Tibial nerve (tissue), 4 donors: ENCODE measurements around the gene ZNF521.

Experiments used
- EP300 ChIP-seq, 2 donors: sonication (generic); formaldehyde crosslinking; IDR thresholded peaks; one replicate each; pipeline ENCODE4 v1.6.1; 2017; ENCODE audit warnings: antibody characterized with exemption in 2 of 2, mild to moderate bottlenecking in 1 of 2
- POLR2A ChIP-seq, 2 donors: fragments of 450-650 bp; IDR thresholded peaks; one replicate each; pipeline ENCODE4 v1.6.1; 2017; ENCODE audit warnings: antibody characterized with exemption in 2 of 2, mild to moderate bottlenecking in 2 of 2, moderate library complexity in 2 of 2
- TF ChIP-seq, protein P1 (sequence below), 5 experiments: fragments of 200-600 bp in 3 of 5; fragments of 450-650 bp in 2 of 5; sonication (generic) in 3 of 5; IDR thresholded peaks; one replicate each; pipeline ENCODE4 v1.5.1; 2016 to 2019; ENCODE audit warnings: antibody characterized with exemption in 5 of 5, mild to moderate bottlenecking in 3 of 5, moderate library complexity in 2 of 5

DNA sequence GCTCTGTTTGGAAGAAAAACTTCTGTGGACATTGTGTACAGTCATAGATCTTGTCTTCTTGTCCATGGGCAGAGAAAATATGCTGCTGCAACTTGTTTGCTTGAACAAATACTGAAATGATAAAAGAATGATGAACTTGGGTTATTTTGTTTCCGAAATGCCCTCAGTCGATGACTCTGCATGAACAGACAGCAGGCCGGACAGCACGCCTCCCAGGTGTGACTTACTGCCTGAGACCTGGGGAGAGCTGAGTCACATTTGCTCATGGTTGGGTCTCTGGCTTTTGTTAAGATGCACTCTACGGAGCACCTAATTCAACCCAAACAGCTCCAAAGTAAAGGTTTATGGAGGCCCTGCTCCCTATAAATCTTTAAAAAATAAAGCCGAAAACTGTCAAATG lies 262.5 kb downstream of the ZNF521 start:
- TF ChIP-seq, protein P1, sequence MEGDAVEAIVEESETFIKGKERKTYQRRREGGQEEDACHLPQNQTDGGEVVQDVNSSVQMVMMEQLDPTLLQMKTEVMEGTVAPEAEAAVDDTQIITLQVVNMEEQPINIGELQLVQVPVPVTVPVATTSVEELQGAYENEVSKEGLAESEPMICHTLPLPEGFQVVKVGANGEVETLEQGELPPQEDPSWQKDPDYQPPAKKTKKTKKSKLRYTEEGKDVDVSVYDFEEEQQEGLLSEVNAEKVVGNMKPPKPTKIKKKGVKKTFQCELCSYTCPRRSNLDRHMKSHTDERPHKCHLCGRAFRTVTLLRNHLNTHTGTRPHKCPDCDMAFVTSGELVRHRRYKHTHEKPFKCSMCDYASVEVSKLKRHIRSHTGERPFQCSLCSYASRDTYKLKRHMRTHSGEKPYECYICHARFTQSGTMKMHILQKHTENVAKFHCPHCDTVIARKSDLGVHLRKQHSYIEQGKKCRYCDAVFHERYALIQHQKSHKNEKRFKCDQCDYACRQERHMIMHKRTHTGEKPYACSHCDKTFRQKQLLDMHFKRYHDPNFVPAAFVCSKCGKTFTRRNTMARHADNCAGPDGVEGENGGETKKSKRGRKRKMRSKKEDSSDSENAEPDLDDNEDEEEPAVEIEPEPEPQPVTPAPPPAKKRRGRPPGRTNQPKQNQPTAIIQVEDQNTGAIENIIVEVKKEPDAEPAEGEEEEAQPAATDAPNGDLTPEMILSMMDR (IDR thresholded peaks at IDR 0.05) = no peak
- no peak for TF ChIP-seq POLR2A (IDR thresholded peaks at IDR 0.05)
- no peak for TF ChIP-seq EP300 (IDR thresholded peaks at IDR 0.05)
